NCI-H774 (cell line): ENCODE data around the gene MYH10.

Experiments
- DNase-seq: peaks from one replicate; lab custom pipeline; 2025; lab: John Stamatoyannopoulos, UW

MYH10 gene

DNA sequence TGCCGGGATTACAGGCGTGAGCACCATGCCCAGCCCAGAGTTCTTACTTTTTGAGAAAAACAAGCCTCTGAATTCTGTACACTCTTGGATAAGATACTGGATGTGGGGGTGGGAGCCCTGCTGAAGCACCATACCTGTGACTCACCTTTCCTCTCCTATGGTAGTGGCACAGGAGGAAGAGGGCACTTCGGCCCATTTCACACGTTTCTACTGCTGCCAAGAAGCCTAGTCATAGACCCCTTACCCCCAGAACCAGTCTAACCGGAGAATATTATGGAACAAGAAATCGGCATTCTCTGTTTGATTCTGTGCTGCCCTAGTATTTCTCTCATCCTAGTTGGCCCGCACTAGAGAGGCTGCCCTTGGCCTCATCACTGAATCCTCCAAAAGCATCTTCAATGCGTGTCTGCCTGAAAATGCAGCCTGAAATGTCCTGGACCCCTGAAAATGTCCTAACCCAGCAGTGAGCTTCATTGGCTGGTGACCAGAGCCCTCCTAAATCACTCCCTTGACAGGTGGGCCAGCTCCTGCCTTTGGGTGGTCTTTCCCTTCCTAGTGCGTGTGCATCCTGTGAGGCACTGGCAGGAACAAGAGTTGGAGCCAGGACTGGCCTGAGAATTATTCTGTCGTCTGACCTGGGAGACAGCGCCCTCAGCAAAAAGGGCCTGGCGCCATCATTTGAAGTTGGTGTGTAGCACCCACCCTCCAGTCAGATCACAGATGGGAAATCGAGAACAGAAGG lies 156.9 kb downstream of the MYH10 start:
- DNase-seq: no peak

DNA sequence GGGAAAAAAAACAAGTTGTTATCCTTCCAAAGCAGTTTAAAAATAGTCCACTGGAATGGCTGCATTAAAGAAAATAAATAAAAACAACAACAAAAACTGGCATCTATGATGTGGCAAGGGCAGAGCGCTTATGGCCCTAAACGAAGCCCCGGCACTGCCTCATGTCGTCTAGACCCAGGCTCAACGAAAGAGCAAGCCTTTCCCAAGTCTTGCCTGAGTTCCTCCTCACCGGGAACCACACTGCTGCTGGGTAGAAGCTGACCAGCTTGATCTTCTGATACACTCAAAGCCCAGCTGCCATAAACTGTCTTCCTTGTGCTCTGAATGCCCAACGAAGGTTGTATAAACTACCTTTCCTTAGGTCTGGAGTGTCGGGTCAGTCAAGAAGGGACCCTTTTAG lies 157.9 kb downstream of the MYH10 start:
- DNase-seq: no peak

DNA sequence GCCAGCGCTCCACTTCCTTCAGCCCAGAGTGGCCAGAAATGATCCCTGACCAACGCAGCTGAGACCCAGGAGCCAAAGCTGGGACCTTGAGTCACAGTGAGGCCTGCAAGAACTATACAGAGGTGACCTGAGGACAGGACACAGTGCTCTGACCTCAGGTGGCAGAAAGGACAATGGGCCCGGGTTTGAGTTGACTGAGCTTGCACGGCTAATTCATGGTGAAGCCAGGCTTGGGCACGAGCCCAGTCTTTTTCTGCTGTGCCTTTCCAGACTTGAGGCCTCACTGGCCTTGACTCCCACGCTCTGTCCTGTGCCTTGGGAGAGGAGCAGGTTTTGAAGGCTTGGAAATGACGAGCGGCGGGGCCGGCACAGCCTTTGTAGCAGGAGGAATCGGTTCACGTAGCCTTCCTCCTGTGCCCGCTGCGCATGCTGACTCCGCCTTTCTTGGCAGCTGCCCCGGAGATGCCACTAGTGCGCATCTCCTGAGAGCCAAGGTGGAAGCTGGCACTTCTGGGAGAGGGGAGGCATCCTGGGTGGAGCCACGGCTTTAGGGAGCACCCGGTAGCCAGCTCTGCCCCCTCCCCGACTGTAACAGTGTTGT lies 160.0 kb downstream of the MYH10 start:
- no peak for DNase-seq

DNA sequence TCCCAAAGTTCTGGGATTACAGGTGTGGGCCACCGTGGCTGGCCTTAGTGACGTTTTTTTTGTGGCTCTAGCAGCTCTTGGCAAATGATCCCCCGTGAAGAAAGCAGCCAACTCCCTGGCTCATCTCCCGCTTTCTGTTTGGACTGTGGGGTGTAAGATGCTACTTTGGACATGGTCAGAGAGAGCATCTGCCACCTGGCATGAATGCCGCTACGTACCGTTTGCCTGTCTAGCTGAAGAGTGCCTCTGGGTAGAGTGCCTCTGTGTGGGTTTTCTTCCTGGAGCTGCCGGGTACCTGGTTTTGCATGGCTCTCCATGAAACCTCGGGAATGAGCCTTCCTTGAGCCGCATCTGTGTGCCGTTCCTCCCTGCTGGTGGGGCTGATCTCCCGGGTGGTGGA lies 160.6 kb downstream of the MYH10 start:
- no peak for DNase-seq

DNA sequence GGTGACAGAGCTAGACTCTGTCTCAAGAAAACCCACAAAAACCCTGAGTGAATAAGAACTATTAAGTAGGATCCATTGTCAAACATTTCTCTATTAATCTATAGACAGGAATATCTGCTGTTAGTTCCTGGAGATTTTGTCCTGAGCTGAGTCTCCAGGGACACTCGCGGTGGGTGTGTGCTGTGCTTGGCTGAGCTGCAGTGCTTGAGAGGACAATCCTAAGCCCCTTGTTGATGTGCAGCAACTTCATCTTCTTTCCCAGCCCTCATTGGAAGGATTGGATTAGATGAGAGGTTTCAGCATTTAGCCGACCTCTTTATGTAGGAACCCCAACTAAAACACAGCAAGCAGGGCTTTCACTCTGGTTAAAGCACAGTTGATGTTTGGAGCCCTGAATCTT lies 161.5 kb downstream of the MYH10 start:
- DNase-seq: no peak

DNA sequence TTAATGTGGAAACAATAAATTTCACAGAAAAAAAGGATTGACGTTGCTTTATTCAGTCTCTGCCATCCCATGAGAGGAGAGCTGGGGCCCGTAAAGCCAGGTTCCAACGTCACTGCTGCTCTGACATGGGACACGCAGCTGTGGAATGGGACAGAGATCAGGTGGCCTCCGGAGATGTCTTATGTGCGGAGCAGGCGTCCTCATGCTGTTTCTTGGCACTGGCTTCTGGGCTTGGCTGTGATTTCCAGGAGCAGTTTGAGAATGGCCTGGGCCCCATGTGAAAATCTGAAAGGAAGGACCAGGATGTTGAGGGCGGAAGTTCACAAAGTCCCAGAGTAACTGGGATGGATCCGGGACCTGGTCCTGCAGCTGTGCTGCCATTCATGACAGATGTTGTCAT lies 162.4 kb downstream of the MYH10 start:
- DNase-seq: no peak

DNA sequence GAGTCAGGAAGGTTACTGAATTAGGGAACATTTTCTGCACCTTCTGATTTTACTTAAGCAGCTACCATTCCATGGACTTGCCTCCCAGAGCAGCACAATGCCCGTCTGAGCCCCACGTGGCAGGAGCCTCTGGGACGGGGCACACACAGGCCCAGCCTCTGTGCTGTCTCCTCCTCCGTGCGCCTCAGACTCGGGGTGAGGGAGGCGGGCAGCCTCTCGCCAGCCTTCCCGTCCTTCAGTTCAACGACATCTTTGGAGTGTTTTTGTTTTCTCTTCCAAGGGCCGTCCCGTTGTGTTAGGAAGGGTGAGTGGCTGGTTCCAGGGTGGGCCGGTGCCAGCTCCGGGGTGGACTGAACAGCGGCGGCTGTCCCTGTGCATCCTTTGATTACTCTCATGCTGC lies 163.0 kb downstream of the MYH10 start:
- no peak for DNase-seq

DNA sequence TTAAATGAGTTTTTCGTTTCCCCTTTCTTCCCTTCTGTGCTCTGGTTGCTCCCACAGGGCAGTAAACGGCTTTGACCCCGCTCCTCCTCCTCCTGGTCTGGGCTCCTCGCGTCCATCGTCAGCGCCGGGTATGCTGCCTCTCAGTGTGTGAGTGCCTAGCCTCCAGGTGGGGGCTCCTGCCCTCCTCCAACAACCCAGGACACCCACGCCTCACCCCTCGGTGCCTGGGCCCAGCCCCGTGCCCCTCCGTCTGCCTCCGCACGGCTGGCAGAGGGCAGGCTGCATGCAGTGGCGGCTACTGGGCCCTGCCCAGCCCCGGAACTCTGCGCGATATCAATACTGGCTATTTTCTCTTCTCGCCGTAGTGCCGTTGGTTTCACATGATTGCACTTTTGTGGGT lies 163.7 kb downstream of the MYH10 start:
- DNase-seq: no peak

DNA sequence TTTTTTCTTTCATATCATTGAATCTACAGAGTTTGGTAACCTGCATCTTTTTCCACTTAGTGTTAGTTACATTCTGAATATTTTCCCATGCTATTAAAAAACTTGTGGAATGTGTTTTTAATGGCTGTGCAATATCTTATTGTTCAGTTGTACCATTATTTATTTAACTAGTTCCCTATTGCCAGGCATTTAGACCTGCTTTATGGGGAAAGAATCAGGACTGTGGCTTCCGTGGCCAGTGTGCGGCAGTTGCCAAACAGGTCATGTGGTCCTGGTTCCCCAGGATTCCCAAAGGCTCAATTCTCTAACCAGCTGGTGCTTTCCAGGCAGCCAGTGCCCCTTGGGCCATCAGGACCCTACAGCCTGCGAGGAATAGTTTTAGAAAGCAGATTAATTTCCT lies 164.1 kb downstream of the MYH10 start:
- no peak for DNase-seq

DNA sequence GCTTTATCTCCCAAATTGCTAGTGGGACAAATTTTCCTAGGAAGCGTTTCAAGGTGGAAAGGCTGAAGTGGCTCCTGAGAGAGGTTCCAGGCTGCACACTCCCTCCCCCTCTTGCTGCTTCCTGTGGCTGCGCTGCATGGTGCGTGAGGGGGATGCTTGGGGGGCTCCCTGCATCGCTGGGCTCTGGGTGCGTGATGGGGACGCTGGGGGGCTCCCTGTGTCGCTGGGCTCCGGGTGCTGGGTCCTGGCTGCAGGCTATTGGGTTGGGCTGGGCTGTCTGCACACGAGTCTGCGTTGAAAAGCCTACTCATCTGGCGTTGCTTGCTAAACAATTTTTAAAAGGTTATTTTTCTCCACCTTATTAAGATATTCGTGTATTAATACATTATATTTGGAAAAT lies 164.8 kb downstream of the MYH10 start:
- no peak for DNase-seq

DNA sequence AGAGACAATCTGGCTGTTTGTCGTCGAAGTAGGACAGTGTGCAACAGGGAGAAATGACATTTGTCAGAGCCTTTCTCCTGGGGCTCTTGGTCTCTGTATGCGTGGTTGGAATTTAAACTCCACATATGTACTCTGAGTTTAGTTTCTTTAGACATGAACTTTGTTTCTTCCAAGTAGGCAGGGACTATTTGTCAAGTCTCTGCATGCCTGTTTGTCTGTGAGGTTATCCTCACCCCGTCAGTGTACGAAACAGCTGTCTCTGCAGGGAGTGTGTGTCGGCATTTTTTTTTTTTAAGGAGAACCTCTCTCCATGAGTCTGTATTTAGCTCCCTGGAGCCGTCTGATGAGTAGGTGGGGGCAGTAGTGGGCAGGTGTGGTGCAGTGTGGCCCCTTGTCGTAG lies 165.2 kb downstream of the MYH10 start:
- no peak for DNase-seq

DNA sequence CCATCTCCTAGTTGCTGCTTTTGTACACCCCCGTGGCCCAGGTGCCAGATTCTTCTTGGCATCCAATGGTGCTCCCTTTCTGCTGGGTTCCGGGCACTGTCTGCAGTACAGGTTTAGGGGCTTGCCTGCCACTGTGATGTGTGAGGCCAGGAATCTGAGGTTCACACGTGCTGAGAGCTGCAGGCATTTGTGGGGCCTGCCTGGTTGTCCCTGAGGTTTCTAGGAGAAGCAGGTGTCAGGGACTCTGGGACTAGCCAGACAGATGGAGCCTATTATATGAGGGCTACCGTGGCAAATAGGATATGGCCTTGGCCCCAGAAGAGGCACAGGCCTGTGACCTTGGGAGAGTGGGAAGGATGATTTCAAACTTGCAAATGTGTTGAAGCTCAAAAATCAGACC lies 165.6 kb downstream of the MYH10 start:
- DNase-seq: no peak

DNA sequence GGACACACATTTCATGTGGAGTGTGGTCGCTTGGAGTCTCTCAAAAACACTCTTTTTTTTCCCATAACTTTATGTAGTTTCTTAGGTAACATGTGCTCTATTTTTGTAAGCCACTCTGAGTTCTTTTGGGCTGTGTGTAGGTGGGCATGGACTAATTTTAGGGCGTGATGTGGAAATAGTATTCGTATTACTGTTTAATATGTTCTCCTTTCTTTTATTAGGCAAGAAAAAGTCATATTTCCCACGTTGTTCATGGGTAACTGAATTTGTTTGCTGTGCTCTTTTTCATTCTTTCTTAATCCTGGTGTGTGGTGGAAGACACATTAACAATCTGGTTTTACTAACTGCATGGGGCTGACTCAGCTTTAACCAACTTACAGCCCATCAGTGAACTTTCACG lies 167.4 kb downstream of the MYH10 start:
- DNase-seq: no peak

DNA sequence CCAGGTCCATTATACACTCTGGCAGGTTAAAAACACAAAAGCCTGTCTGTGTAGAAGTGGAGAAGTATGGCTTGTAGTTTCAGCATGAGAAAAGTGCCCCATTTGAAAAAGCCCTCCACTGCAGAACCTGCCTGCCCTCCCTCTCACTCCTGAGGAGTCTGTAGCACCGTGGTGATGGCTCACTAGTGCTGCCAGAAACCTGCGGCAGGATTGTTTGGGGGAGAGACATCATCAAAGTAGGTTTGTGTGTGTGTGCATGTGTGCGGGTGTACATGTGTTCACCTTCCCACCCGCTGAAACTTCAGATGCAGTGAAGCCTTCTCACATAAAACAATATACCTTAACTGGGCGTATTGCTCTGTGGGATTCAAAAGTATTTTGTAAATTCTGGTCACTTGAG lies 168.0 kb downstream of the MYH10 start:
- no peak for DNase-seq

DNA sequence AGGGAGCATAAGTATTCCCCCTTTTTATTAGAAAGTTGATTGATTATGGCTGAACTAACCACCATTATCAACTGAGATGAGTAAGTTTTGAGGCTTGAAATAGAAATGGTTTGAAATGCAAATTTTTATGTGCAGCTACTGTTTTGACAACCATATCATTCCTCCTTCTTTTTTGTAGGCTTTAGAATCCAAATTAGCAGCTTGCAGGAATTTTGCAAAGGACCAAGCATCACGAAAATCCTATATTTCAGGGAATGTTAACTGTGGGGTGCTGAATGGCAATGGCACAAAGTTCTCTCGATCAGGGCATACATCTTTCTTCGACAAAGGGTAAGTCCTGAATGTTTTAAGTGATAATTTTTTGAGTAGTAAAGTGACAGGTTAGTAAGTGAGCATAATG lies 170.7 kb downstream of the MYH10 start:
- DNase-seq: no peak

DNA sequence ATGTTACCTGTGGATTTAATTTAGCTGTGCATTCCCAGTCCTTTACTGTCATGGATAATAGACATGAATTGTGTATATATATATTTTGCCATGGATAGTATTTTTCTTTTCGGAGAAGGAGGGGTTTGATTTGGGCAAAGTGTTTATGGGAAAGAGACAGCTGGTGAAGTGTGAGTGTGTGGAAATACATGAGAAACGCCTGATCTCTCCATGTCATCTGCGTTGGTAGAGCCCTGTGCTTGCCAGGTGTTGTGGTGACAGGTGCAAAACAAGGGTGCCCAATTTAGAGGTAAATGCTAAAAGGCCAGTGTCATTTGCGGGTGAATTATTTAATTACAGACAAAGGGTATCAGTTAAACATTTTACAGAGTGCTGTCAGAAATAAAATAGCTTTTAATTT lies 171.4 kb downstream of the MYH10 start:
- peak; percentile 37 for DNase-seq

DNA sequence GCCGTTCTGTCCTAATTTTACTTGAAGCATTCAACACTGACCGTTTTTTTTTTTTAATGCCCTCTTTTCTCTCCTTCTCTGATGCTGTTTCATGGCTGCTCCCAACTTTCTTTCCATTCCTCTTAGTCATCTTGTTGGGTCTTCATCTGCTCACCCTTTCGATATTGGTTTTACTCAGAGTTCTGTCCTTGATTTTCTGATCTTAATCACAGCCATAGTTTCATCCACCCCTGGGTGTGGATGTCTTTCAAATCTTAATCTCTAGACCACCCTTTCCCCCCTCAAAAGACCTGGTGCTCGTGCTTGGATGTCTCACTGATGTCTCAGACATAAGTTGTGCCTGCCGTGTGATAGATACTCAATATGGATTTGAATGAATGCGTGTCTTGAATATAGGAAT lies 172.4 kb downstream of the MYH10 start:
- DNase-seq: no peak

DNA sequence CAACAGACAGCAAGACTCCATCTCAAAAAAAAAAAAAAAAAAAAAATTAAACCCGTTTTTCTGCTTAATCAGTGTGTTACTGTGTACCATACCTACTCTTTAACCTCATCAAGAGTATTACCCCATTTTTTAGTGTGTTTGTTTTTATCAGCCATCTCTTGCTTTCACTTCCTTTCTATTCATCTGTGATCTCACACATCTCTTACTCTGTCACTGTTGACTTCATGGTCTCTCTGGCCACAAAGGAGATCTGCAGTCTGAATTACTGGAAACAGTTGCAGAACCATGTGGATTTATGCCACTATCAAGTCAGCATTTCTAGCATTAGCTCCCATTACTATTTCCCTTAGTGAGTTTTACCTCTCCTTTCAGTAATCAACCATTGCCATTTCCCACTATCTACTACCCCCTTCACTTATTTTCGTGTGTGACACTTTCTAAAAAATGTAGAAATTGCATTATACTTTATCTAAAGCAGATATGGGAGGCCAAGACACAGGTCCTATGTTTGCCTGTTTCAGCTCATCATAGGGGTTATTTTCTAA lies 174.8 kb downstream of the MYH10 start:
- no peak for DNase-seq

DNA sequence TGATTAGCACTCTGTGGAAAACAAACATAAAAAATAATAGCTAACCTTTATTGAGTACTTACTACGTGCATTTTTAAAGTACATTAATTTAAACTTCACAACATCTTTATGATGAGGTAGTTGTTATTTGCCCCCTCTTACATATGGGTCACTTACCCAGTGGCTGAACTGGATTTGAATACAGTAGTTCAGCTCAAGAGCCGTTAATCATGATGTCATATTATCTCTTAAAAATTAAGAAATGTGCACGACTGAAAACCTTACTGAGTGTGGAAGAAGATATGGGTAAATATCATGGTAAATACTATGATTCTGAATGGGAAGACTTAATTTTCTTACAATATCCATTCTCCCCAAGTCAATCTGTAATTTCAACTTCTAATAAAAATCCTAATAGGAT lies 177.2 kb downstream of the MYH10 start:
- no peak for DNase-seq

DNA sequence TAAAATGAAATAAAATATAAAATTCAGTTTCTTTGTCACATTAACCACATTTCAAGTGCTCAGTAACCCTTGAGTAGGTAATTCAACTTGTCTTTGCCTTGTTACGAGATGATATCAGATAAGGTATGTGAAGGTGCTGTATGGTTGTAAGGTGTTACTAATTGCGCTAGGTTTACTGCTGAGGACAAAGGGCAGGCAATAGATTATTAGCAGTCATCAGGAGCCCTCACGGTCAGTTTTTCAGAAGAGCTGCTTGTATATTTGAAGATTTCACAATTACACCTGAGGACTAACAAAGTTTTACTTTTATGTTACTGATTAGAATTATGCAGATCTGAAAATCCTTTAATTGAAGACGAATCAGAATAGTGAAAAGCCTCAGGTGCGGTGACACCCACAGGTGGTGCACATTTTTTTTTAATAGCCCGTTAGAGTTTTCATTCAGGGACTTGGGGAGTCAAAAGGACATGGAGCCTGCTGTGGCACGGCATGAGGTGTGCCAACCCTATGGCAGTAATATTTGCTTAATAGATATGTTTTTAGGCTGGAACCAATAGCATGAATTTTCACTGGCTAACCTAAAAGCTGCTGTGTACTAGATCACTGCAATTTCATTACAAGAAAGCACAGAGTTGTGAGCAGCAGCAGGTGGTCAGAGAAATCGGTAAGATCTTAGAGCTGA lies 178.5 kb downstream of the MYH10 start:
- no peak for DNase-seq

DNA sequence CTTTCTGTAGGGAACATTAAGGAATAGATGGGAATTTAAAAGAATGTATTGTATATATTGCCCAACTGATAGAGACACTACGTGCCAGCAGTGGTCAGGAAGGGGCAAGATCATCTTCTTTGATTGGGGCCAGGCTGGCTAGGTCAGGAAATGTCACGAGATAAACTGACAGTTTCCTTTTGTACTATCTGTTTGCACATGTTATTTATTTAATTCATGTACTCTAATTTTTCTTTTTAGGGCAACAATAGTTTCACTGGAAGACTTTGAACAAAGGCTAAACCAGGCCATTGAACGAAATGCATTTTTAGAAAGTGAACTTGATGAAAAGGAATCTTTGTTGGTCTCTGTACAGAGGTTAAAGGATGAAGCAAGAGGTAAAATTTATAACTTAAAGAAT lies 182.2 kb downstream of the MYH10 start:
- DNase-seq: no peak

DNA sequence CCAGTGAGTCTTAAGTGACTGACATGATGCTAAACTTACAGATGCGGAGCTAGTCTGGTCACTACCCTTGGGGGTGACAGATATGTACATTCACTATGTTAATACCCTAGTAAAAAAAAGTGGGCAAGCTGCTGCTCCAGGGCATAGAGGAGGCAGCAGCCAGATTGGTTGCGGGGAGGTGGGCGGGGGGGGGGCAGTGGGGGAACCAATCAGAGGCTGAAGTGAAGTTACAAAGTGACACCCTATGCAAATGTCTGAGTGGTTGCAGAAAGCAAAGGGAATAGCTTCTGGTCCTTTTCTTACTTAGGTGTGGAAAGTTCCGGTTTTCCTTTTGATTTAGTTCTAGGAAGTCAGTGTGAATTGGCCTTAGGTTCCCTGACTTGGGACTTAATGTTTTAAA lies 182.7 kb downstream of the MYH10 start:
- DNase-seq: no peak

DNA sequence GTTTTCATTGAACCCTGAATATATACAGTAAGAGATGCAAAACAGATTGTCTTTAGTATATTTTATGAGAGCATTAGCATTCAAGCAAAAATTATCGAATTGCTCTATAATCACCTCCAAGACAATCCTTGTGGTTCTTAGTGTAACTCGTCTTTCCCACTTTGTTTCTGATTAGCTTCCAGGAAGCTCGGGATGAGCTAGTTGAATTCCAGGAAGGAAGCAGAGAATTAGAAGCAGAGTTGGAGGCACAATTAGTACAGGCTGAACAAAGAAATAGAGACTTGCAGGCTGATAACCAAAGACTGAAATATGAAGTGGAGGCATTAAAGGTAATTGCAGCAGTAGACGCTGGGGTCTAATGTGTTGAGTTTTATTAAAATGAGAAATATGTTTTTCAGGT lies 185.0 kb downstream of the MYH10 start:
- no peak for DNase-seq
